Suprapubic skin (tissue), 4 donors: ENCODE data around the gene EAF1.

ENCODE experiments used
- CTCF ChIP-seq, 2 donors: fragments of 200-600 bp in 1 of 2; fragments of 450-650 bp in 1 of 2; sonication (generic) in 1 of 2; IDR thresholded peaks; one replicate each; pipeline ENCODE4 v1.5.1; 2016 to 2019; ENCODE audit warnings: antibody characterized with exemption in 2 of 2, mild to moderate bottlenecking in 1 of 2, moderate library complexity in 1 of 2
- EP300 ChIP-seq: sonication (generic); formaldehyde crosslinking; IDR thresholded peaks from one replicate; pipeline ENCODE4 v1.6.1; 2017; ENCODE audit warnings: antibody characterized with exemption
- POLR2A ChIP-seq, 2 donors: fragments of 450-650 bp; IDR thresholded peaks; one replicate each; pipeline ENCODE4 v1.6.1; 2017; ENCODE audit warnings: antibody characterized with exemption in 2 of 2, mild to moderate bottlenecking in 2 of 2, moderate library complexity in 2 of 2
- POLR2AphosphoS5 ChIP-seq, 3 donors: sonication (generic); formaldehyde crosslinking; IDR thresholded peaks; one replicate each; pipeline ENCODE4 v1.6.1; 2017; ENCODE audit warnings: antibody characterized with exemption in 3 of 3

- no peak for TF ChIP-seq CTCF (IDR thresholded peaks at IDR 0.05)
- no peak for TF ChIP-seq EP300
- TF ChIP-seq POLR2AphosphoS5 (IDR thresholded peaks at IDR 0.05): no peak
- no peak for TF ChIP-seq POLR2A (IDR thresholded peaks at IDR 0.05)
Observed at GRCh38 chr3:15438983-15439382, 11.6 kb downstream of the EAF1 start.
